ENCODE data around the gene WDR33.

DNA sequence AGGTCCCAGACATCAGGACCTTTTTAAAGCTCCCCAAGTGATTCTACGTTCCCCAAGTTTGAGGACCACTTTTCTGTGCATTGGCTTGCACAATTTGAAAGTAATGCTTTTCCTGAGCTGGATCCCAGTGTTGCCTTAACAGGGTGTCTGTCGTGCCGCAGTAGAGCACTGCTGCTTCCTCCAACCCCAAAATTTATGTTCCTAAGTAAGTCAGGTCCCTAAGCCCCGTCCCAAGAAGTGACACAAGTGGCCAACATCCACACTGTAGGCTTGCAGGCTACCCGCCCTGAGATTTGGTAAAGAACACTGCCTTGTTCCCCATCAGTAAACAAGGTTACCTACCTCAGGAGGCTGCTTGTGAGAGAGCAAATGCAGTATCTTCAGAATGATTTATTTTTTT lies 107.7 kb downstream of the WDR33 start:
- TF ChIP-seq YY1 (IDR thresholded peaks at IDR 0.05; ENCODE audit: low read depth) (no peak), NFIC (IDR thresholded peaks at IDR 0.05) (no peak), RAD21 (IDR thresholded peaks at IDR 0.05; ENCODE audit: low read depth) (no peak)
- TF ChIP-seq, protein P1, sequence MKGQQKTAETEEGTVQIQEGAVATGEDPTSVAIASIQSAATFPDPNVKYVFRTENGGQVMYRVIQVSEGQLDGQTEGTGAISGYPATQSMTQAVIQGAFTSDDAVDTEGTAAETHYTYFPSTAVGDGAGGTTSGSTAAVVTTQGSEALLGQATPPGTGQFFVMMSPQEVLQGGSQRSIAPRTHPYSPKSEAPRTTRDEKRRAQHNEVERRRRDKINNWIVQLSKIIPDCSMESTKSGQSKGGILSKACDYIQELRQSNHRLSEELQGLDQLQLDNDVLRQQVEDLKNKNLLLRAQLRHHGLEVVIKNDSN (IDR thresholded peaks at IDR 0.05), result no peak

All from Ishikawa (cell line).